GM23248 (cell line): ENCODE measurements around the gene AGMO.

Experiments used
- EZH2 ChIP-seq: fragments of 200-600 bp; sonication (generic); IDR thresholded peaks from 2 replicates; pipeline ENCODE4 v1.6.1; 2018; ENCODE audit warnings: antibody characterized with exemption, mild to moderate bottlenecking; ENCODE audit not compliant: insufficient read depth, poor library complexity, severe bottlenecking
- EZH2phosphoT487 ChIP-seq: fragments of 200-600 bp; sonication (generic); IDR thresholded peaks from 2 replicates; pipeline ENCODE4 v1.6.1; 2018; ENCODE audit warnings: antibody characterized with exemption, moderate library complexity, mild to moderate bottlenecking, low read depth; ENCODE audit not compliant: insufficient read depth

- TF ChIP-seq EZH2: no peak
- no peak for TF ChIP-seq EZH2phosphoT487
Observed at GRCh38 chr7:15475808-15476530, 85.8 kb downstream of the AGMO start.
